B cell (primary cell): ENCODE data around the gene CA11. TPM values are rescaled to one million over a fixed set of nuclear protein-coding genes. Genes with fewer than 3 reads are reported as not detected.

Source experiments
- ATAC-seq: fragments of 200-7000 bp; cut with Tn5 transposase; one replicate; pipeline ENCODE4 v1.10.0; 2021; ENCODE audit warnings: low read depth, mild to moderate bottlenecking, moderate number of reproducible peaks, moderate library complexity
- CTCF ChIA-PET: fragments of 350-600 bp; sonication (Branson Sonifier 250); formaldehyde crosslinking; loops from one replicate; lab custom pipeline; 2021; ENCODE audit warnings: antibody characterized with exemption, inconsistent platforms; lab: Charles Lee
- POLR2A ChIA-PET: fragments of 350-600 bp; sonication (Branson Sonifier 250); formaldehyde crosslinking; loops from one replicate; lab custom pipeline; 2021; ENCODE audit warnings: antibody characterized with exemption; lab: Charles Lee
- DNase-seq: peaks from one replicate; pipeline ENCODE4 v3.0.0; 2013
- H2AFZ ChIP-seq: 2 replicates; pipeline ENCODE4 v1.6.1; 2012; ENCODE audit warnings: mild to moderate bottlenecking, low read depth, low read length; ENCODE audit not compliant: insufficient read depth, poor library complexity, severe bottlenecking
- H3K27ac ChIP-seq, 2 donors: 1 replicate in 1 of 2; 2 replicates in 1 of 2; pipeline ENCODE4 v1.5.1; 2012 to 2013; ENCODE audit warnings: low read length in 2 of 2, mild to moderate bottlenecking in 2 of 2, moderate library complexity in 1 of 2
- H3K27me3 ChIP-seq, 4 experiments: fragments of 200-600 bp in 1 of 4; sonication (generic) in 1 of 4; replicated peaks in 1 of 4; 1 replicate in 2 of 4; 2 replicates in 2 of 4; pipeline versions ENCODE4 v1.6.1 to v1.7.0; 2013 to 2016; ENCODE audit warnings: low read length in 3 of 4, mild to moderate bottlenecking in 2 of 4, mixed read lengths in 1 of 4, moderate library complexity in 1 of 4; ENCODE audit not compliant: insufficient read depth in 4 of 4, control insufficient read depth in 3 of 4; ENCODE audit errors: control extremely low read depth in 1 of 4
- H3K36me3 ChIP-seq, 2 experiments: replicated peaks in 1 of 2; 1 replicate in 1 of 2; 2 replicates in 1 of 2; pipeline versions ENCODE4 v1.6.1 to v1.7.1; 2013; ENCODE audit warnings: low read length in 1 of 2; ENCODE audit not compliant: insufficient read depth in 2 of 2, control insufficient read depth in 1 of 2; ENCODE audit errors: control extremely low read depth in 1 of 2, extremely low read depth in 1 of 2
- H3K4me1 ChIP-seq, 2 donors: fragments of 200-600 bp in 1 of 2; sonication (generic) in 1 of 2; 1 replicate in 1 of 2; 2 replicates in 1 of 2; pipeline versions ENCODE4 v1.5.1 to v1.6.1; 2013 to 2017; ENCODE audit warnings: low read length in 2 of 2; ENCODE audit not compliant: control insufficient read depth in 2 of 2, insufficient read depth in 2 of 2
- H3K4me2 ChIP-seq: replicated peaks from 2 replicates; pipeline ENCODE3; 2012; ENCODE audit warnings: mild to moderate bottlenecking, low read depth, low read length; ENCODE audit not compliant: poor library complexity, severe bottlenecking
- H3K4me3 ChIP-seq, 5 experiments: fragments of 200-600 bp in 1 of 5; sonication (generic) in 1 of 5; 1 replicate in 3 of 5; 2 replicates in 2 of 5; pipeline versions ENCODE4 v1.5.1 to v1.7.0; 2011 to 2016; ENCODE audit warnings: low read length in 4 of 5, mild to moderate bottlenecking in 4 of 5, low read depth in 2 of 5, control low read depth in 1 of 5, moderate library complexity in 1 of 5; ENCODE audit not compliant: insufficient read depth in 1 of 5; ENCODE audit errors: control extremely low read depth in 1 of 5, extremely low read depth in 1 of 5
- H3K79me2 ChIP-seq: fragments of 200-600 bp; sonication (generic); one replicate; pipeline ENCODE4 v1.6.0; 2016; ENCODE audit warnings: low read length; ENCODE audit not compliant: control insufficient read depth, insufficient read depth
- H3K9ac ChIP-seq: fragments of 200-600 bp; sonication (generic); 2 replicates; pipeline ENCODE4 v1.6.1; 2017; ENCODE audit warnings: mild to moderate bottlenecking, low read length, moderate library complexity
- H3K9me3 ChIP-seq, 3 donors: one replicate each; pipeline versions ENCODE4 v1.6.1 to v1.7.1; 2013; ENCODE audit warnings: low read length in 2 of 3; ENCODE audit not compliant: control insufficient read depth in 2 of 3, insufficient read depth in 1 of 3; ENCODE audit errors: control extremely low read depth in 1 of 3
- H4K20me1 ChIP-seq: 2 replicates; pipeline ENCODE4 v1.6.0; 2012; ENCODE audit warnings: mild to moderate bottlenecking, low read length; ENCODE audit not compliant: insufficient read depth, control insufficient read depth, poor library complexity, severe bottlenecking
- H3K27ac Mint-ChIP-seq: one replicate; pipeline ENCODE4 v1.8.0; 2021; ENCODE audit warnings: mixed read lengths
- H3K27me3 Mint-ChIP-seq: one replicate; pipeline ENCODE4 v1.8.0; 2021; ENCODE audit warnings: mixed read lengths
- H3K4me1 Mint-ChIP-seq: one replicate; pipeline ENCODE4 v1.8.0; 2021; ENCODE audit warnings: mixed read lengths
- H3K4me3 Mint-ChIP-seq: one replicate; pipeline ENCODE4 v1.8.0; 2021; ENCODE audit warnings: mixed read lengths
- H3K9me3 Mint-ChIP-seq: one replicate; pipeline ENCODE4 v1.8.0; 2022; ENCODE audit warnings: mixed read lengths; ENCODE audit not compliant: insufficient read depth
- CTCF ChIP-seq: fragments of 200-600 bp; IDR thresholded peaks from one replicate; pipeline ENCODE4 v1.8.0; 2022; ENCODE audit warnings: antibody characterized with exemption, mild to moderate bottlenecking
- EZH2 ChIP-seq: IDR thresholded peaks from 2 replicates; pipeline ENCODE4 v1.6.1; 2012; ENCODE audit warnings: borderline replicate concordance, low read depth, mild to moderate bottlenecking, moderate library complexity, low read length; ENCODE audit not compliant: insufficient read depth, poor library complexity, severe bottlenecking
- WGBS: methylation state at CpG from one replicate; pipeline ENCODE4 v1.1.5; 2013; ENCODE audit warnings: missing lambda C conversion rate; ENCODE audit not compliant: insufficient coverage; 5-methylcytosine and 5-hydroxymethylcytosine counted together
- intact Hi-C: fragments of 100-400 bp; cut with micrococcal nuclease; formaldehyde crosslinking; loops from one replicate; pipeline ENCODE4 v1.10.0; 2022
- polyA plus RNA-seq: library from polyadenylated mRNA; depleted of rRNA; stranded (reverse); fragments of >200 nt; gene quantifications from 2 replicates; pipeline ENCODE4 v1.2.3, GENCODE V29; 2012
- total RNA-seq, 2 donors: library from RNA; stranded (reverse); fragments of 120-200 nt in 1 of 2; gene quantifications; 1 replicate in 1 of 2; 2 replicates in 1 of 2; pipeline versions ENCODE4 v1.2.3 to v1.2.4, GENCODE V29; 2013 to 2022

The CA11 gene
- total and polyA plus RNA-seq, 2 donors (not counting 1 experiment from before 2014, with no cell fraction given), result 6.5 to 27.7 TPM

GRCh38 chr19:48683349-48683748, 37.4 kb upstream of the CA11 start:
- H3K4me3 ChIP-seq, result peak overlapping the region in 1 of 5 experiments; percentile 14
- no peak overlapping the region for H3K27ac Mint-ChIP-seq
- peaks cover 2% of the 10 kb centered on the region for H3K4me1 Mint-ChIP-seq
- CTCF ChIA-PET, result interaction anchor here (0.8 kb wide), 1 partner anchor 22 kb away, joined by 4 read pairs; no protein-coding TSS in a partner anchor
- peak overlapping the region; percentile 56 for H3K4me3 Mint-ChIP-seq
- H2AFZ ChIP-seq, result peak overlapping the region; percentile 1
- no peaks in the 10 kb centered on the region for H3K27me3 Mint-ChIP-seq
- TF ChIP-seq CTCF (no peak), EZH2 (no peak)
- no peaks in the 10 kb centered on the region for H3K4me1 ChIP-seq
- peak overlapping the region; percentile 38 for H3K4me2 ChIP-seq
- DNase-seq (peak; percentile 48), ATAC-seq (peak; percentile 49)
- intact Hi-C loops, result no loop called here
- H3K9me3 ChIP-seq, result no peaks in the 10 kb centered on the region
- 54% methylated on average over 10 of the region's 11 CpGs for WGBS
- POLR2A ChIA-PET, result no interaction called here
- H3K79me2 ChIP-seq, result no peaks in the 10 kb centered on the region
- H3K9me3 Mint-ChIP-seq, result no peaks in the 10 kb centered on the region
- no peaks in the 10 kb centered on the region for H3K27me3 ChIP-seq
- H3K9ac ChIP-seq, result no peak overlapping the region
- no peaks in the 10 kb centered on the region for H3K36me3 ChIP-seq
- H3K27ac ChIP-seq, result no peak overlapping the region
- no peaks in the 10 kb centered on the region for H4K20me1 ChIP-seq

- Mint-ChIP-seq H3K27me3 (no peaks in the 10 kb centered on the region), H3K27ac (no peak overlapping the region), H3K4me3 (no peak overlapping the region), H3K4me1 (peaks cover 2% of the 10 kb centered on the region), H3K9me3 (no peaks in the 10 kb centered on the region)
- TF ChIP-seq CTCF (no peak), EZH2 (no peak)
- H3K79me2 ChIP-seq, result no peaks in the 10 kb centered on the region
- H3K36me3 ChIP-seq, result no peaks in the 10 kb centered on the region
- no peak overlapping the region for H3K4me3 ChIP-seq
- no peaks in the 10 kb centered on the region for H3K4me1 ChIP-seq
- CTCF ChIA-PET, result interaction anchor here (0.7 kb wide), 1 partner anchor 272 kb away, joined by 3 read pairs; no protein-coding TSS in a partner anchor
- H4K20me1 ChIP-seq, result no peaks in the 10 kb centered on the region
- POLR2A ChIA-PET, result no interaction called here
- DNase-seq, result no peak
- H3K9me3 ChIP-seq, result no peaks in the 10 kb centered on the region
- no peak overlapping the region for H3K9ac ChIP-seq
- 52% methylated on average over 7 of the region's 7 CpGs for WGBS
- H3K27ac ChIP-seq, result no peak overlapping the region
- intact Hi-C loops, result no loop called here
- no peak overlapping the region for H3K4me2 ChIP-seq
- no peak overlapping the region for H2AFZ ChIP-seq
- ATAC-seq, result no peak
- no peaks in the 10 kb centered on the region for H3K27me3 ChIP-seq
Measured at GRCh38 chr19:48681127-48681470, 35.1 kb upstream of the CA11 start.
